GM15510 (cell line): ENCODE results near the gene AHRR.

Experiments used
- POLR2A ChIP-seq: IDR thresholded peaks from 3 replicates; pipeline ENCODE4 v1.6.1; 2011; ENCODE audit warnings: borderline replicate concordance; ENCODE audit not compliant: insufficient read length; ENCODE audit errors: extremely low read depth

Gene AHRR

DNA sequence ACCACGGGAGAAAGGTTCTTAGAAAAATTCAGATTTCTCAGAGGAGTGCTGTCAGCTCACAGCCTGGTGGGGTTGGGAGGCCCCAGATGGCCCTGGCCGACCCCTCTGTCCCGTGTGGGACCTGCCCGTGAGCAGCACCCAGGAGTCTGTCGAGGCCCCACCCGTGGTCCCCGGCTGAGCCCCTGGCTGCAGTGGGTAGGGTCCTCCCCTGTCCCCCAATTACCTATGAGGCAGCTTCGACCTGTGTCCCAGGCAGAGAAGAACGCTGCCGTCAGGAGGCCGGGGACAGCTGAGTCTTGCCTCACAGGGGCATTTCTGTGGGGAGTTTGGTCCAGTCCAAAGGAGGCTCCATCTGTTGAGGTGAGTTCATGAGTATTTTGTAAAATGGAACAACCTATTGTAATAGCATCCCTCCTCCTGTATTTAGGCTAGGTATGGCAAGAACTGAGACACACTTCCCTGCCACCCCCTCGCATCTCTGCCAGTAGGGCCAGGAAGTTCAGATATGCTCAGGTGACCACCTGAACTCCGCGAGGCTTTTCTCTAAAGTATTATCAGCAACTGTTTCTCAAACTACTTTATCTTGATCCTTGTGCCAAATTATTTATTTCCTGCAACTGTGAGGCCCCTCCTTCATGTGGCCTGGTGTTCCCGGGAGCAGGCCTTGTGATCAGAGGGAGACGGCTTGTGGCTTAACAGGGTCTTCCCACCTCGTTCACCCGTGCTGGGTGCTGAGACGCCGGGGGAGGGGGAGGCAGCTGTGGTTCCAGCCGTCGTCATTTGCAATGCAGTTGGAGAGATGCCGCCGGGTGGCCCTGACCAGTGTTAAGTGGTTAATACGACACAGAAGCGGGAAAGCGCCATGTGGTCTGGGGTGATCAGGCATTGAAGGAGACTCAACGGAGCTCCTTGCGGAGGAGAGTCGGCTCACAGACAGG lies 1.7 kb downstream of the AHRR start:
- TF ChIP-seq POLR2A: no peak

DNA sequence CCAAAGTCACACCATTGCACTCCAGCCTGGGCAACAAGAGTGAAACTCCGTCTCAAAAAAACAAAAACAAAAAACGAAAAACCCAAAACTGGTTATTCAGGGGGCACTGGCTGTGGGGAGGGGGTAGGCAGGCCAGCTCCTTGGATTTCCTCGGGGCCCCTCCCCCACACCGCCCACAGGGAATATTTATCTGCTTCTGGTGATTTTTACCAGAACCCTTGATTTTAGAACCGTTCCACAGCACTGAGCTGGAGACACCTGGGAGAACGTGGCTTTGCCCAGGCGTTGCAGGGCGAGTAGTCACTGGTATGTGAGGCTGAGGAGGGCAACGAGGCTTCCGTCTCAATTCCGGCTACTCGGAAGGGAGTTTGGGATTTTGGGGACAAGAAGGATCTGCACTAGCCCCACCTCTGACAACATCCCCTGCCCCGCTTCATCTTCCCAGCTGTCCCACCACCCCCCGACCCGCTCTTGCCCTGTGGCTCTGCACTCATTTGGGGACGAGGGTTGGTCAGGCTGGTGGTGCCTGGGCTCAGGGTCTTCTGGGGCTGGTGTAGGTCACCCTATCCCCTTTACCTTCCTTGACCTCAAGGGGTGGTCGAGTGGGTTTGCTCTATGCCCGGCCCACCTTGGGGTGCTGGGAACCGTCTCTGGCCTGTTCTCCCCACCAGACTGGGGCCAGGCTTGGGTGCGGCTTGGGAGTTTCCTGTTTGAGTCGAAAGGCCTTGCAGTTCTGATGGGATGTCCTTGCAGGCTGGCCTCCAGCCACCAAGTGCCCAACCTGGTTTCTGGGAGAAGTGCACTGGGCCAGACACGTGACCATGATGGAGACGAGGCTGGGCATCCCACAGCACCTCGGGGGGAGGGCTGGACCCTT lies 3.5 kb downstream of the AHRR start:
- TF ChIP-seq POLR2A: no peak

DNA sequence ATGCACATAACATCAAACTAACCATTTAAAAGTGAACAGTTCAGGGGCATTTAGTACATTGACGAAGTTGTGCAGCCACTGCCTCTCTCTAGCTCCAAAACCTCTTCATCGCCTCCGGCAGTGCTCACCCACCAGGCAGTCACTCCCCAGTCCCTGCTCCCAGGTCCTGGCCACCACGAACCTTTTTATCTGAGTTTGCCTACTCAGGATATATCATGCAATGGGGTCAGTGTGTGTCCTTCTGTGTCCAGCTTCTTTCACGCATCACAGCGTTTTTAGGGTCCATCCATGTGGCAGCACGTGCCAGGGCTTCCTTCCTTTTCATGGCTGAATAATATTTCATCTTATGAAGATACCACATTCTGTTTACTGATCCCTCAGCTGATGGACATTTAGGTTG lies 4.6 kb downstream of the AHRR start:
- TF ChIP-seq POLR2A: no peak

DNA sequence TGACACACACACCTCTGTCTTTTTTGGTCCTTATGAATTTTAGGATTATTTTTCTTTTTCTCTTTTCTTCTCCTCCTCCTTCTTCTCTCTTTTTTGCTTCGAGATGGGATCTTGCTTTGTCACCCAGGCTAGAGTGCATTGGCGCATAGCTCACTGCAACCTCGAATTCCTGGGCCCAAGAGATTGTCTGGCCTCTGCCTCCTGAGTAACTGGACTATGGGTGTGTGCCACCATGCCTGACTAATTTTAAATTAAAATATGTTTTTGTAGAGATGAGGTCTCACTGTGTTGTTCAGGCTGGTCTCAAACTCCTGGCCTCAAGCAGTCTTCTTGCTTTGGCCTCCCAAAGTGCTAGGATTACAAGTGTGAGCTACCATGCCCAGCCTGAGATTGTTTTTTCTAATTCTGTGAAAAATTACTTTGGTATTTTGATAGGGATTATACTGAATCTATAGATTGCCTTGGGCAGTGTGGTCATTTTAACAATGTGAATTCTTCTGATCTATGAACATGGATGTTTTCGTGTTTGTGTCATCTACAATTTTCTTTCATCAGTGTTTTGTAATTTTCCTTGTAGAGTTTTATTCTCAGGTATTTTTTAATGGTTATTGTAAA lies 7.7 kb downstream of the AHRR start:
- TF ChIP-seq POLR2A: no peak

DNA sequence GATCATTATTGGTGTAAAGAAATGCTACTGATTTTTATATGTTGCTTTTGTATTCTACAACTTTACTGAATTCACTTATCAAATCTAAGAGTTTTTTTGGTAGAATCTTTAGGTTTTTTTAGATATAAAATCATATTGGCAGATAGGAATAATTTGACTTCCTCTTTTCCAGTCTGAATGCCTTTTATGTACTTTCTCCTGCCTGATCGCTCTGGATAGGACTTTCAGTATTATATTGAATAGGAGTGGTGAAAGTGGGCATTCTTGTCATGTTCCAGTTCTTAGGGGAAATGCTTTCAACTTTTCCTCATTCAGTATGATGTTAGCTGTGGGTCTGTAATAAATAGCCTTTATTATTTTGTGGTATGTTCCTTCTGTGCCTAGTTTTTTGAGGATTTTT lies 8.3 kb downstream of the AHRR start:
- TF ChIP-seq POLR2A: no peak

DNA sequence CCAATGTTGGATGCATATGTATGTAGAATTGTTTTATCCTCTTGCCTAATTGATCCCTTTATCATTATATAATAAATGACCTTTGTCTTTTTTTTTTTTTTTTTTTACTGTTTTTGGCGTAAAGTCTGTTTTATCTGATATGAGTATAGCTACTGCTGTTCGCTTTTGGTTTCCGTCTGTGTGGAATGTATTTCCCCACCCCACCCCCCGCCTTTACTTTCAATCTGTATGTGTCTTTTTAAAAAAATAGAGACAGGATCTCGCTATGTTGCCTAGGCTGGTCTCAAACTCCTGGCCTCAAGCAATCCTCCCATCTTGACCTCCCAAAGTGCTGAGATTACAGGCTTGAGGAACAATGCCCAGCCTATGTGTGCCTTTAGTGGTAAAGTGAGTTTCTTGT lies 11.3 kb downstream of the AHRR start:
- no peak for TF ChIP-seq POLR2A

DNA sequence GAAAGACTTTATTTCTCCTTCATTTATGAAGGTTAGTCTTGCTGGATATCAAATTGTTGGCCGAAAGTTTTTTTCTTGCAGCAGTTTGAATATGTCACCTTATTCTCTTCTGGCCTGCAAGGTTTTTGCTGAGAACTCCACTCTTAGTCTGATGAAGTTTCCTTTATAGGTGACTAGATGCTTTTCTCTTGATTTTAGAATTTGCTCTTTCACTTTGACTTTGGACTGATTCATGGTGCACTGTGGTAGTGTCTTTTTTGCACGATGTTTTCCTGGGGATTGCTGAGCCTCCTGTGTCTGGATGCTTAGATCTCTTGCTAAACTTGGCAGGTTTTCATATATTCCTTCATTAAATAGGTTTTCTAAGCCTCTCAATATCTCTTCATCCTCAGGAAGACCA lies 12.4 kb downstream of the AHRR start:
- no peak for TF ChIP-seq POLR2A

DNA sequence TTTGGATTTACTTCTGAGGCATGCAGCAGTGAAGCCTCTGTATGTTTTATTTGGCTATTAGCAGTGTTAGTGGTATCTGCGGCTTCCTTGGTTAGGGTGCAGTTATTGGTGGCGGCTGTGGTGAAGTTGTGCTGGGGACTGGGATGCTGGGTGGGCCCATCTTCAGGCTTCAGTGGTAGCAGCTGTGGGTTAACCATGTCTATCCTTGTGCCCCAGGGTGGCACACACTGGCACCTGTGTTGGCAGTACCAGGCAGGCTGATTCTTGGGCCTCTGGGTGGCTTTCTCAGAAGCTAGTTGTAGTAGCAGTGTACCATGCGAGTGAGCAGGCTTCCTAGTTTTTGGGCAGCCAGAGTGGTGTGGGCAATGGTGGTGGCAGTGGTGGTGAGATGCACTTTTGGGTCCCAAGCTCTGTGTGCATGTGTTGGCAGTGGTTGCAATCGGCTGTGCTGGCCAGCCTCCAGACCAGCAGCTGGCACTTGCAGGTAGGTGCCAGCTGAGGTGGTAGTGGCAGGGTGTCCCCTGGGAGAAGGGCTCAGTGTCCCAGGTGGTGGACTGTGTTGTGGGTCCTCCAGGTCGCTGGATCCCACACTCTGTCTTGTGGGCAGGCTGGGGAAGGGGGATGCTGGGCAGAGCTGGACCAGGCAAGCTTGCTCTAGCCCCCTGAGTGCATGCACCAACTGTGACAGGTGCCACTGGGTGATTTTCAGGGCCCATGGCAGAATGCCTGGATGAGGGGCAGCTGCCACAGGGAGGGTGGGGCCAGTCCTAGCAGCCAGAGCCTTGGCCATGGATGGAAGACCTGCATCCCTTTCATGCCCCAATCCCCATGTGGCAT lies 13.6 kb downstream of the AHRR start:
- no peak for TF ChIP-seq POLR2A

DNA sequence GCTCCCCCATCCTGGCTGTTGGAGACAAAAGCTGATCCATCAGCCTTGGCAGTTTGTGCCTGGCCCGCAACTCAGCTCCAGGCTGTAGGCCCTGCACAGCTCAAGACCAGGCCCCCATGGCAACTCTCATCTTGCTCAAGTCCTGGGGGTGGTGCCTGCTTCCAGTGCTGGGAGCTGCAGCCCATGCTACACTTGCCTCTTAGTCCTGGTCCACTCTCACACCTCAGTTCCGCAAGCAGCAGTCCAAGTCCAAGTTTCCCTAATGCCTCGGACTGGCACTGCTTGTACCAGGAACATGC lies 14.2 kb downstream of the AHRR start:
- no peak for TF ChIP-seq POLR2A

DNA sequence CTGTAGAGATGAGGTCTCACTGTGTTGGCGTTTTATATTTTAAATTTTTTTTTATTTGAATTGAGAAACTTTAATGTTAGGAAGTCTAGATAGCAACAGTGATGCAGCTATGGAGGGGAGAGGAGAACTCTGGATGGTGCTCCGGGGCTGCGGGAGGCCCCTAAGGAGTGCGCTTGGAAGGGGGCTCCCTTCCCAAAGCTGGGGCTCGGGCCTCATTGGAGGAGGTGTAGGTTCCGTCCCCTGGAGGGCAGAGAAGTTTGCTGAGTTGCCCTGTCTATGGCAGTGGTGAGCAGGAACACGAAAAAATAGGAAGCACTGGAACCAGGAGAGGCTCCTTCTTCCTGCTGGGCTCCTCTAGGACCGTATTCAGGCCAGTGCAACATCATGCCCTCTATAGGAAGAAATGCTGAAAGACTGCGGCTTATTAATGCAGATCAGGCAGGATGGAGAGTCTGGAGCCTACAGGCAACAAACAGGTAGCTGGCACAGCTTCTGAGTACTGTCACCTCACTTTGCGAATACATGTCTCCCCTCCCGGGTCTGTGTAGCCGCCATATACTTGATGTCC lies 16.1 kb downstream of the AHRR start:
- TF ChIP-seq POLR2A: no peak

DNA sequence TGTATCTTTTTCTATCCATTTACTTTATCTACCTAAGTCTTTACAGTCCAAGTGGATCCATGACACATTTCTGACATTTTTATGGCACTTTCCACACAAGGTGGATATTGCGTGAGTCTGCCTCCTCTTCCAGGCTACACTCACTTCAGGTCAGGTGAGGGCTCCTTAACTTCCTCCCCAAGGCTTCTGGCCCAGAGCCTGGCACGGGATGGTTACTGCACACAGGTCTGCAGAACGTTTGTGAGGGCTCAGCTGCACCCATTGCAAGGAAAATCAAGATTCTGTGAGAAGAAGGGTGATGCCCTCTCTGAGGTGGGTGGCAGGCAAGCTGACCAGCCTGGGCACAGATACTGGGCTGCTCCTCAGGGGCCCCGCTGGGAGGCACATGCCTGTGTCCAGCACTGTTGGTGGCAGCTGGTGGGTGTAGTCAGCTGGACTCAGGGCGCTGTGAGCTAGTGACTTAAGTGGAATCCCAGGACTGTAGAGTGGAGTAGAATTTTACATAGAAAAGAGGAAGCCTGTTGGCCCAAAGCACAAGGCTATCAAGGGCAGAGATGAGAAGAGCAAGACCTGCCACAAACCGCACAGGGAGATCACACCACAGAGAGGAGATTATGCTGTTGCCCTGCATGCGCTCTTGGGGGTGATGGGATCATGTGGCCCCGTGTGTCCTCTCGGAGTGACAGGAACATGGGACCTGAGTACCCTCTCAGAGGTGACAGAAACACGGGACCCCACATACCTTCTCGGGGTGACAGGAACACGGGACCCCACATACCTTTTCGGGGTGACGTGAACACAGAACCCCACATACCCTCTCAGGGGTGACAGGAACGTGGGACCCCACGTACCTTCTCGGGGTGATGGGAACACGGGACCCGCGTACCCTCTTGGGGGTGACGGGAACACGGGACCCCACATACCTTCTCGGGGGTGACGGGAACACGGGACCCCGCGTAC lies 21.3 kb downstream of the AHRR start:
- TF ChIP-seq POLR2A: no peak

DNA sequence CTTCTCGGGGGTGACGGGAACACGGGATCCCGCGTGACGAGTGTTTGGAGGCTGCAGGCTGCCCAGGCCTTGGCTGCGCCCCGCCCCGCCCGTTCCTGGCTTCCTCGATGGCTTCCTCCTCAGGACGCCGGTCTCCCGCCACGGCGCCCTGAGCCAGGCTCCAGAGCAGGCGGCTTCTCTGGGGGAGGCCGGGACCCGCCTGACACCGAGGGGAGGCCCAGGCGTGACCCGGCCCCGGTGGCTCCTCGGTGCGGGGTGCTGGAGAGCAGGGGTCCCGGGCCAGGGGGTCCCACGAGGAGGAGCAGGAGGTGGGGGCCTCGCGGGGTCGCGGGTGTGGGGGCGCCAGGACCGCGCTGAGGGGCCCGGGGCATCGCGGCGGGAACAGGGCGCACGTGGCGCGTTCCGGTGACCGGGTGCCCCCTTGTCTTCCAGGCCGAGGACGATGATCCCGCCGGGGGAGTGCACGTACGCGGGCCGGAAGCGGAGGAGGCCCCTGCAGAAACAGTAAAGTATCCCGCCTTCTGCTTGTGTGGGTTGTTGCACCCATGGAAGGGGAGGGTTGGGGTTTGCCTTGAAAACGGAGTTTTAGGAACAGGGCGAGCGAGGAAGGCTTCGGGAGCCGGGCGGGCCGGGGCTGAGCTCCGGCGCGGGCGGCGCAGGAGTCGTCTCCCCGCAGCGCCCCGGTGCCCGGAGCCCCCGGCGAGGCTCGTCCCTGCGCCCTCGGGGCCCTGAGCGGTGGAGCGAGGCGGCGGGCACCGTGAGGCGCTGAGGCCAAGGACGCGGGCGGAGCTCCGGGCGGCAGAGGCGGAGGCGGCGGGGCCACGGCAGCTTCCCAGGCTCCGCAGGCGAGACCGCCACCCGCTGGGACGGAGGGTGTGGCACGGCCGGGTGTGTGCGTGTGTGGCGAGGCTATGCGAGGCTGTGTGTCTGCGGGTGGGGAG lies 22.2 kb downstream of the AHRR start:
- no peak for TF ChIP-seq POLR2A
